Activated naive CD4-positive, alpha-beta T cell treated with anti-CD3 and anti-CD28 coated beads, Interleukin-2, amount 50 U/mL, for 24 hours (primary cell): ENCODE results near the gene MAGEA9B.
"Not testable (repeated sequence)": the region's sequence is repeated elsewhere in the genome, so short reads cannot be mapped to it uniquely, and the experiment has no call there.

ENCODE experiments used
- H3K27ac Mint-ChIP-seq: one replicate; pipeline ENCODE4 v1.8.0; 2021; ENCODE audit warnings: mild to moderate bottlenecking, mixed read lengths
- H3K27me3 Mint-ChIP-seq: one replicate; pipeline ENCODE4 v1.8.0; 2021; ENCODE audit warnings: mixed read lengths
- H3K36me3 Mint-ChIP-seq: one replicate; pipeline ENCODE4 v1.8.0; 2021; ENCODE audit warnings: mixed read lengths
- H3K4me1 Mint-ChIP-seq: one replicate; pipeline ENCODE4 v1.8.0; 2021; ENCODE audit warnings: mixed read lengths
- H3K4me3 Mint-ChIP-seq: one replicate; pipeline ENCODE4 v1.8.0; 2021; ENCODE audit warnings: mild to moderate bottlenecking, mixed read lengths
- H3K9me3 Mint-ChIP-seq: one replicate; pipeline ENCODE4 v1.8.0; 2021; ENCODE audit warnings: mixed read lengths

The MAGEA9B gene

GRCh38 chrX:149547782-149548181, 39.5 kb downstream of the MAGEA9B start:
- H3K9me3 Mint-ChIP-seq, H3K27ac Mint-ChIP-seq, H3K4me3 Mint-ChIP-seq, H3K4me1 Mint-ChIP-seq, H3K36me3 Mint-ChIP-seq, H3K27me3 Mint-ChIP-seq: not testable (repeated sequence)

- not testable (repeated sequence) for H3K36me3 Mint-ChIP-seq, H3K4me1 Mint-ChIP-seq, H3K4me3 Mint-ChIP-seq, H3K9me3 Mint-ChIP-seq, H3K27me3 Mint-ChIP-seq, H3K27ac Mint-ChIP-seq
These were observed 40.3 kb downstream of the MAGEA9B start for GRCh38 chrX:149546962-149547361.

- H3K36me3 Mint-ChIP-seq, H3K9me3 Mint-ChIP-seq, H3K4me3 Mint-ChIP-seq, H3K27ac Mint-ChIP-seq, H3K27me3 Mint-ChIP-seq, H3K4me1 Mint-ChIP-seq: not testable (repeated sequence)
These were observed 41.4 kb downstream of the MAGEA9B start for GRCh38 chrX:149545545-149546543.

- no peaks in the 10 kb centered on the region for H3K4me1 Mint-ChIP-seq
- no peaks in the 10 kb centered on the region for H3K36me3 Mint-ChIP-seq
- H3K27me3 Mint-ChIP-seq, result no peaks in the 10 kb centered on the region
- peak overlapping the region; percentile 85 for H3K27ac Mint-ChIP-seq
- H3K4me3 Mint-ChIP-seq, result peak overlapping the region; percentile 85
- H3K9me3 Mint-ChIP-seq, result no peaks in the 10 kb centered on the region
These were observed 45.7 kb downstream of the MAGEA9B start for GRCh38 chrX:149541521-149542047.

- Mint-ChIP-seq H3K4me1 (no peaks in the 10 kb centered on the region), H3K27me3 (no peaks in the 10 kb centered on the region), H3K4me3 (peak within 1 kb of the TSS; percentile 85), H3K9me3 (no peaks in the 10 kb centered on the region), H3K27ac (peak within 1 kb of the TSS; percentile 96), H3K36me3 (no peaks in the 10 kb centered on the region)
These were observed 46.4 kb downstream of the MAGEA9B start, which contains the start of gene EOLA1 for GRCh38 chrX:149540621-149541520. Gene EOLA1, plus strand, starts transcription at chrX:149541012. Its CDS starts 4,619 bp downstream, at chrX:149545631.

- no peaks in the 10 kb centered on the region for H3K4me1 Mint-ChIP-seq
These were observed 47.1 kb downstream of the MAGEA9B start for GRCh38 chrX:149540131-149540620.

GRCh38 chrX:149539283-149540130, 47.8 kb downstream of the MAGEA9B start:
- peak overlapping the region; percentile 81 for H3K4me3 Mint-ChIP-seq
- peak overlapping the region; percentile 35 for H3K27ac Mint-ChIP-seq
- H3K36me3 Mint-ChIP-seq, result peaks cover 1% of the 10 kb centered on the region
- H3K27me3 Mint-ChIP-seq, result no peaks in the 10 kb centered on the region
- H3K4me1 Mint-ChIP-seq, result no peaks in the 10 kb centered on the region
- no peaks in the 10 kb centered on the region for H3K9me3 Mint-ChIP-seq

More at GRCh38 chrX:149540131-149540620, 47.1 kb downstream of the MAGEA9B start:
- H3K9me3 Mint-ChIP-seq, result no peaks in the 10 kb centered on the region
- no peaks in the 10 kb centered on the region for H3K27me3 Mint-ChIP-seq
- peak overlapping the region; percentile 85 for H3K4me3 Mint-ChIP-seq
- H3K36me3 Mint-ChIP-seq, result no peaks in the 10 kb centered on the region
- H3K27ac Mint-ChIP-seq, result peak overlapping the region; percentile 96

GRCh38 chrX:149537474-149537873, 49.8 kb downstream of the MAGEA9B start:
- H3K36me3 Mint-ChIP-seq, H3K4me1 Mint-ChIP-seq, H3K4me3 Mint-ChIP-seq, H3K9me3 Mint-ChIP-seq, H3K27me3 Mint-ChIP-seq, H3K27ac Mint-ChIP-seq: not testable (repeated sequence)

GRCh38 chrX:149534926-149535602, 52.2 kb downstream of the MAGEA9B start:
- peaks cover 11% of the 10 kb centered on the region for H3K4me1 Mint-ChIP-seq
- not testable (repeated sequence) for H3K4me3 Mint-ChIP-seq, H3K36me3 Mint-ChIP-seq, H3K27me3 Mint-ChIP-seq, H3K9me3 Mint-ChIP-seq
- H3K27ac Mint-ChIP-seq, result peak overlapping the region; percentile 87

GRCh38 chrX:149533999-149534398, 53.3 kb downstream of the MAGEA9B start:
- H3K4me3 Mint-ChIP-seq, H3K27me3 Mint-ChIP-seq, H3K36me3 Mint-ChIP-seq, H3K9me3 Mint-ChIP-seq, H3K27ac Mint-ChIP-seq: not testable (repeated sequence)
- peaks cover 11% of the 10 kb centered on the region for H3K4me1 Mint-ChIP-seq

GRCh38 chrX:149532868-149533267, 54.4 kb downstream of the MAGEA9B start:
- Mint-ChIP-seq H3K4me1 (peaks cover 12% of the 10 kb centered on the region), H3K27ac (peak overlapping the region; percentile 41)
- H3K9me3 Mint-ChIP-seq, H3K4me3 Mint-ChIP-seq, H3K27me3 Mint-ChIP-seq, H3K36me3 Mint-ChIP-seq: not testable (repeated sequence)
